PC-9 (cell line): ENCODE data around the gene PROM1.

ENCODE experiments used
- EZH2 ChIP-seq: fragments of 200-600 bp; sonication (generic); IDR thresholded peaks from 2 replicates; pipeline ENCODE4 v1.8.0; 2017; ENCODE audit warnings: antibody characterized with exemption, low read depth
- TF ChIP-seq, protein P1 (sequence below): fragments of 200-600 bp; sonication (generic); conservative IDR thresholded peaks from 2 replicates; pipeline ENCODE4 v1.6.1; 2017; ENCODE audit warnings: mixed run types, antibody characterized with exemption, mild to moderate bottlenecking, moderate library complexity

DNA sequence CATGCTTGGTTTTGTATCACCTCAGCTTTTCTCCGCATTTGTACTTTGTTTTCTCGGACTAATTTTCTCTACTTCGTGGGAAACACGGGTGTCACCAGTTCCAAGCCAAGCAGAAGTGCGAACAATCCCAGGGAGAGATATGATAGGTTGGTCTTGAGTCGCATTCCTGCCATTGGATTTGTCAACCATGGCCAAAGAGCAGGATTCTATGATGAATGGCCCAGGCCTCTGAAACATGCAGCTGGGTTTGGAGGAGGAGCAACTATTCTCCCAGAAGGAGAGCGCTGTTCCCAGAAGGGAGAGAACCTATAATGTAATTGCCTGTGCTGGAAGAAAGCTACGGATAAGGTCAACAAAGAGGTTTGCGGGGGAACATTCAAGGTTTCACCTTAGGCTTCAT lies 135.0 kb downstream of the PROM1 start:
- TF ChIP-seq, protein P1, sequence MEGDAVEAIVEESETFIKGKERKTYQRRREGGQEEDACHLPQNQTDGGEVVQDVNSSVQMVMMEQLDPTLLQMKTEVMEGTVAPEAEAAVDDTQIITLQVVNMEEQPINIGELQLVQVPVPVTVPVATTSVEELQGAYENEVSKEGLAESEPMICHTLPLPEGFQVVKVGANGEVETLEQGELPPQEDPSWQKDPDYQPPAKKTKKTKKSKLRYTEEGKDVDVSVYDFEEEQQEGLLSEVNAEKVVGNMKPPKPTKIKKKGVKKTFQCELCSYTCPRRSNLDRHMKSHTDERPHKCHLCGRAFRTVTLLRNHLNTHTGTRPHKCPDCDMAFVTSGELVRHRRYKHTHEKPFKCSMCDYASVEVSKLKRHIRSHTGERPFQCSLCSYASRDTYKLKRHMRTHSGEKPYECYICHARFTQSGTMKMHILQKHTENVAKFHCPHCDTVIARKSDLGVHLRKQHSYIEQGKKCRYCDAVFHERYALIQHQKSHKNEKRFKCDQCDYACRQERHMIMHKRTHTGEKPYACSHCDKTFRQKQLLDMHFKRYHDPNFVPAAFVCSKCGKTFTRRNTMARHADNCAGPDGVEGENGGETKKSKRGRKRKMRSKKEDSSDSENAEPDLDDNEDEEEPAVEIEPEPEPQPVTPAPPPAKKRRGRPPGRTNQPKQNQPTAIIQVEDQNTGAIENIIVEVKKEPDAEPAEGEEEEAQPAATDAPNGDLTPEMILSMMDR: no peak
- TF ChIP-seq EZH2: no peak
